KMS-11 (cell line): ENCODE results near the gene MON2.
A peak's percentile ranks its signal among the peaks of the same experiment; 100 is the strongest.

Experiments used
- H2AFZ ChIP-seq: fragments of 200-600 bp; sonication (generic); 2 replicates; pipeline ENCODE4 v1.6.1; 2016; ENCODE audit warnings: antibody characterized with exemption, mixed run types, low read depth
- H3K27ac ChIP-seq: fragments of 200-600 bp; sonication (generic); 2 replicates; pipeline ENCODE4 v1.6.1; 2016; ENCODE audit warnings: mild to moderate bottlenecking, mixed run types
- H3K27me3 ChIP-seq: fragments of 200-600 bp; sonication (generic); 2 replicates; pipeline ENCODE4 v1.6.1; 2017; ENCODE audit warnings: mild to moderate bottlenecking, low read depth, mixed run types, moderate library complexity; ENCODE audit not compliant: insufficient read depth
- H3K36me3 ChIP-seq: fragments of 200-600 bp; sonication (generic); 2 replicates; pipeline ENCODE4 v1.6.1; 2017; ENCODE audit warnings: mild to moderate bottlenecking, mixed run types; ENCODE audit not compliant: insufficient read depth
- H3K4me1 ChIP-seq: fragments of 200-600 bp; sonication (generic); 2 replicates; pipeline ENCODE4 v1.6.1; 2016; ENCODE audit warnings: mild to moderate bottlenecking, low read depth, mixed run types; ENCODE audit not compliant: poor library complexity, severe bottlenecking
- H3K4me2 ChIP-seq: fragments of 200-600 bp; sonication (generic); 2 replicates; pipeline ENCODE4 v1.7.0; 2016; ENCODE audit warnings: mild to moderate bottlenecking, mixed run types
- H3K4me3 ChIP-seq: fragments of 200-600 bp; sonication (generic); IDR thresholded peaks from 2 replicates; pipeline ENCODE4 v1.6.1; 2017; ENCODE audit warnings: low read depth, low read length, mixed read lengths; ENCODE audit not compliant: insufficient read depth
- H3K79me2 ChIP-seq: fragments of 200-600 bp; sonication (generic); 2 replicates; pipeline ENCODE4 v1.6.1; 2016; ENCODE audit warnings: low read depth, mixed run types; ENCODE audit not compliant: insufficient read depth
- H3K9ac ChIP-seq: fragments of 200-600 bp; sonication (generic); 2 replicates; pipeline ENCODE4 v1.6.1; 2016; ENCODE audit warnings: mild to moderate bottlenecking, mixed run types
- H4K20me1 ChIP-seq: fragments of 200-600 bp; sonication (generic); 2 replicates; pipeline ENCODE4 v1.6.1; 2016; ENCODE audit warnings: mild to moderate bottlenecking, mixed run types; ENCODE audit not compliant: insufficient read depth
- CTCF ChIP-seq: fragments of 200-600 bp; sonication (generic); conservative IDR thresholded peaks from 2 replicates; pipeline ENCODE4 v1.6.1; 2017; ENCODE audit warnings: low read depth, mild to moderate bottlenecking, antibody characterized with exemption, low read length, moderate library complexity, mixed read lengths

Gene MON2

GRCh38 chr12:62575036-62575435 lies 108.4 kb downstream of the MON2 start:
- Histone ChIP-seq H3K36me3 (no peaks in the 10 kb centered on the region), H2AFZ (no peak overlapping the region), H3K27me3 (no peaks in the 10 kb centered on the region), H3K4me2 (peak overlapping the region; percentile 38; the same call in 1 of the 2 replicates), H3K4me3 (no peak overlapping the region), H3K27ac (no peak overlapping the region), H3K9ac (no peak overlapping the region), H3K79me2 (no peaks in the 10 kb centered on the region), H4K20me1 (no peaks in the 10 kb centered on the region), H3K4me1 (peaks cover 11% of the 10 kb centered on the region)
- TF ChIP-seq CTCF: no peak

- Histone ChIP-seq H3K4me1 (peaks cover 11% of the 10 kb centered on the region), H3K4me3 (no peak overlapping the region), H3K27ac (no peak overlapping the region), H3K9ac (no peak overlapping the region), H4K20me1 (no peaks in the 10 kb centered on the region), H3K4me2 (no peak overlapping the region), H3K79me2 (no peaks in the 10 kb centered on the region), H2AFZ (no peak overlapping the region), H3K27me3 (no peaks in the 10 kb centered on the region), H3K36me3 (no peaks in the 10 kb centered on the region)
- no peak for TF ChIP-seq CTCF
Observed at GRCh38 chr12:62576503-62576902, 109.9 kb downstream of the MON2 start.

- Histone ChIP-seq H3K27ac (no peak overlapping the region), H3K27me3 (no peaks in the 10 kb centered on the region), H4K20me1 (no peaks in the 10 kb centered on the region), H3K36me3 (no peaks in the 10 kb centered on the region), H3K79me2 (no peaks in the 10 kb centered on the region), H3K9ac (no peak overlapping the region), H3K4me3 (no peak overlapping the region), H3K4me1 (peaks cover 11% of the 10 kb centered on the region), H3K4me2 (no peak overlapping the region), H2AFZ (no peak overlapping the region)
- TF ChIP-seq CTCF: no peak
Observed at GRCh38 chr12:62578726-62579125, 112.1 kb downstream of the MON2 start.

GRCh38 chr12:62581288-62582064 lies 114.8 kb downstream of the MON2 start:
- peak; percentile 79 for TF ChIP-seq CTCF
- Histone ChIP-seq H3K4me2 (no peak overlapping the region), H3K27ac (no peak overlapping the region), H3K79me2 (no peaks in the 10 kb centered on the region), H3K36me3 (no peaks in the 10 kb centered on the region), H2AFZ (no peak overlapping the region), H4K20me1 (no peaks in the 10 kb centered on the region), H3K9ac (no peak overlapping the region), H3K4me3 (no peak overlapping the region), H3K27me3 (no peaks in the 10 kb centered on the region), H3K4me1 (no peaks in the 10 kb centered on the region)
